ENCODE data around the gene DNAH5. TPM values are rescaled to one million over a fixed set of nuclear protein-coding genes. Genes with fewer than 3 reads are reported as not detected.

The DNAH5 gene
- total RNA-seq, 1 donor from 2014 or later, result under 0.01 TPM

DNA sequence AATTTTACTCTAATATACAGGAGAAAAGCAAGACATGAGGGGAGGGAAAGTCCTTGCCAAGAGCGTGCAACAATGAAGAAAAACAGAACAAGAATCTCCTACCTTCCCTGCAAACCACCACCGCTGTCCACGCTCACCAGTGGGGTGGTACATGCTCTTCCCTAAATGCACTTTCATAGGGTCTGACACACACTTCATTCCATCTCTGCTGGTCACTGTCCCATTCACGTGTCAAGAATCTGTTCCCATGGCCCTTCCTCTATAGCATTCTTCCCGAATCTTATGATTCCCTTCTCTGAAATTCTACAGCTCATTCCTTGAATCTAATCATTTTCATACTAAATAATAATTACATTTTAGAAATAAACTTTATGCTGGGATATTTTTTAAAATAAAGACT, 11.4 kb upstream of the DNAH5 start:
- TF ChIP-seq, protein P1, sequence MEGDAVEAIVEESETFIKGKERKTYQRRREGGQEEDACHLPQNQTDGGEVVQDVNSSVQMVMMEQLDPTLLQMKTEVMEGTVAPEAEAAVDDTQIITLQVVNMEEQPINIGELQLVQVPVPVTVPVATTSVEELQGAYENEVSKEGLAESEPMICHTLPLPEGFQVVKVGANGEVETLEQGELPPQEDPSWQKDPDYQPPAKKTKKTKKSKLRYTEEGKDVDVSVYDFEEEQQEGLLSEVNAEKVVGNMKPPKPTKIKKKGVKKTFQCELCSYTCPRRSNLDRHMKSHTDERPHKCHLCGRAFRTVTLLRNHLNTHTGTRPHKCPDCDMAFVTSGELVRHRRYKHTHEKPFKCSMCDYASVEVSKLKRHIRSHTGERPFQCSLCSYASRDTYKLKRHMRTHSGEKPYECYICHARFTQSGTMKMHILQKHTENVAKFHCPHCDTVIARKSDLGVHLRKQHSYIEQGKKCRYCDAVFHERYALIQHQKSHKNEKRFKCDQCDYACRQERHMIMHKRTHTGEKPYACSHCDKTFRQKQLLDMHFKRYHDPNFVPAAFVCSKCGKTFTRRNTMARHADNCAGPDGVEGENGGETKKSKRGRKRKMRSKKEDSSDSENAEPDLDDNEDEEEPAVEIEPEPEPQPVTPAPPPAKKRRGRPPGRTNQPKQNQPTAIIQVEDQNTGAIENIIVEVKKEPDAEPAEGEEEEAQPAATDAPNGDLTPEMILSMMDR (IDR thresholded peaks at IDR 0.05), result no peak
- no peaks in the 10 kb centered on the region for H3K27me3 ChIP-seq
- intact Hi-C loops (cut with DNase I), result no loop called here
- no peak overlapping the region for H3K27ac ChIP-seq
- no peak overlapping the region for H3K4me3 ChIP-seq
- no peaks in the 10 kb centered on the region for H3K9me3 ChIP-seq
- H3K4me1 ChIP-seq, result no peaks in the 10 kb centered on the region
- H3K36me3 ChIP-seq, result no peaks in the 10 kb centered on the region
- DNase-seq (ENCODE audit: low spot score in 2 of 2), result no peak

DNA sequence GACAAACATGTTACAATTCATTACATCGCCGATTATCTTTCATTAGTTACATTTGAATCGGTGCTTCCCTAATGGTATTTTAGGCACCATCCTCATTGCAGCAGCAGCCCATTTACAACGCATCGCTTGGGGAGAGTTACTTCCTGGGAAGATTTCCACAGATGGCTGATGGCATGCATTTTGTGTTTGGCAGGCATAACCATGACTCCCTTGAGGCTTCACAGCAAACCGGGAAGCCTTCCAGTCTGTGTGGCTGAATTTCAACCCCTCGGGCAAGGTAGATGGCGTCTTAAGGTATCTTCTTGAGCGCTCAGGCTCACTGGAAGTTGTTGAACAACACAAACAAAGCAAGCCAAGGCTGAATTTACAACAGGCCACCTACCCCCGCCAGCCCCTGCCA, 1.6 kb upstream of the DNAH5 start:
- Histone ChIP-seq H3K9me3 (no peaks in the 10 kb centered on the region), H3K36me3 (no peaks in the 10 kb centered on the region), H3K4me1 (no peaks in the 10 kb centered on the region), H3K4me3 (no peak overlapping the region), H3K27me3 (no peaks in the 10 kb centered on the region), H3K27ac (no peak overlapping the region)
- DNase-seq (ENCODE audit: low spot score in 2 of 2), result no peak
- intact Hi-C loops (cut with DNase I), result no loop called here
- TF ChIP-seq, protein P1 (IDR thresholded peaks at IDR 0.05), result no peak

DNA sequence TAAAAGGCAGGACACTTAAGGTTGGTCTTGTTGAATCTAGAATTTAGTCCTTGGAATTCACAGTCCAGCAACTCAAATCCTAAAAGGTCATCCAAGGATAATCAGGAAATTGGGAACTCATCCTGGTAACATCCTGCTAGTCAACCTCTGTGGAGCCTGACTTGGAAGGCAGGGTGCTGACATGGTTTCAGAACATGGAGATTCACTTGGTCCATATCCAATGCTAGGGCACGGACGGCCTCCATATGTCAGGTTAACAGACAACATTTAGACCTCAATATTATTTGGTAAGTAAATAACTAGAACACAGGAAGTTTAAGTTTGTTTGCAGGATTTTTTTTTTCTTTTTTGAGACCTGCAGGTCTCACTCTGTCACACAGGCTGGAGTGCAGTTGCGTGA, 783 bp upstream of the DNAH5 start:
- Histone ChIP-seq H3K27ac (no peak overlapping the region), H3K27me3 (no peaks in the 10 kb centered on the region), H3K4me3 (no peak overlapping the region), H3K4me1 (no peaks in the 10 kb centered on the region), H3K9me3 (no peaks in the 10 kb centered on the region), H3K36me3 (no peaks in the 10 kb centered on the region)
- intact Hi-C loops (cut with DNase I), result no loop called here
- TF ChIP-seq, protein P1 (IDR thresholded peaks at IDR 0.05), result no peak
- no peak for DNase-seq (ENCODE audit: low spot score in 2 of 2)

DNA sequence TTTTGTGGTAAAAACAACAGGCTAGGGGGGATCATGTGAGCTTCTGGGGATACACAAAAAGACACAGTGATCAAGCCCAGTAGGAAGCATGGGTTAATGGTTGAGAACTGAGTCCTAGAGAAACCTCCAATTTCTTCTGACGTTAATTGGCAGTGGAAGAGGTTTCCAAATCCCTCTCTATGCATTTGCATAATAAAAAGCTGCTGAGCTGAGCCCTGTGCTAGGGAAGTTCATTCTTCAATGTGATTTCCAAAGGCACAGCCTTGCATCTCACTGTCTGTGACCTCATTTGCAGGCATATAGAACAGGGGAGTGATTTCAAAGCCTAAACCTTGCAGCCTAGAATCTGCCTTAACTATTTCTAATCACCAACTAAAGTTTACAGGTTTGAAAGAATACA, 812 bp downstream of the DNAH5 start:
- Histone ChIP-seq H3K27ac (no peak overlapping the region), H3K27me3 (no peaks in the 10 kb centered on the region), H3K4me3 (no peak overlapping the region), H3K9me3 (no peaks in the 10 kb centered on the region), H3K4me1 (no peaks in the 10 kb centered on the region), H3K36me3 (no peaks in the 10 kb centered on the region)
- intact Hi-C loops (cut with DNase I), result no loop called here
- TF ChIP-seq, protein P1 (IDR thresholded peaks at IDR 0.05), result no peak
- DNase-seq (ENCODE audit: low spot score in 2 of 2), result no peak

DNA sequence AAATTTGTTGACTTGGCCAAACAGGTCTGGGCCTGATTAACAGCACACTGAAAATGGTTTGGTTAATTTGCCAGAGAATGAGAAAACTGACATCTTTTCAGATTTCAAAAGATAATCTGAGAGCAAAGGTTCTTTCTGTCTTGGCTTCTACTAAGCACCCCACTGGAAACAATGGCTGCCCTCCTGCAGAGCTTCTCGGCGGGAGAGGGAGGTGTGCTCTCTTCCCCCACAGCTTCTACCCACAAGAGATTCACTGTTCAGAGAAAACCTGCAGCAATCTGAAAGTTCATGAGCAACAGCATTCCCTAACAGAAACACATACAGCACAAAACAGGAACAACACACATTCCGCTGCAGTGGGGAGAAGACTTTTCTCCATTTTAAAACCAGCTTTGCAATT, 3.0 kb downstream of the DNAH5 start:
- intact Hi-C loops (cut with DNase I), result no loop called here
- no peaks in the 10 kb centered on the region for H3K36me3 ChIP-seq
- H3K9me3 ChIP-seq, result no peaks in the 10 kb centered on the region
- no peak for DNase-seq (ENCODE audit: low spot score in 2 of 2)
- H3K4me1 ChIP-seq, result no peaks in the 10 kb centered on the region
- H3K4me3 ChIP-seq, result no peak overlapping the region
- H3K27me3 ChIP-seq, result no peaks in the 10 kb centered on the region
- no peak overlapping the region for H3K27ac ChIP-seq
- TF ChIP-seq, protein P1 (IDR thresholded peaks at IDR 0.05), result no peak

DNA sequence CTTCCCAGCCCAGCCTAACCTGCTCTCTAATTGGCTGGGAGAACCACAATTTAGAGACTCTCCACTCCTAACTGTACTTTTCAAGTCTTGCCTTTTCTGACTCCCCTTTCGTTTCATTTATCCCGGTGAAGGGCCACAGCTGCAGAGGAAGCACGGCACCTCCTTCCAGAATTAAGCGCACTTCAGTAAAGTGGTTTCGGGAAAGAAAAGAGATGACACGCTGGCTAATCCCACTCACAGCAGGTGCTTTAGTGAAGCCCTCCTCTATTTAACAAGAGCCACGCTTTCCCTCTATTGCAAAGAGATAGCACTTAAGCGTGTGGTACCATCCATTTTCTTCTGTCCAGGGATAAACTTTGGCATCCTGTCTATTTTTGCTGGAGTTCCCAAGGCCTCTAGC, 4.8 kb downstream of the DNAH5 start:
- intact Hi-C loops (cut with DNase I), result no loop called here
- H3K4me3 ChIP-seq, result no peak overlapping the region
- TF ChIP-seq, protein P1 (IDR thresholded peaks at IDR 0.05), result no peak
- no peak overlapping the region for H3K27ac ChIP-seq
- H3K4me1 ChIP-seq, result no peaks in the 10 kb centered on the region
- H3K36me3 ChIP-seq, result no peaks in the 10 kb centered on the region
- no peaks in the 10 kb centered on the region for H3K9me3 ChIP-seq
- no peaks in the 10 kb centered on the region for H3K27me3 ChIP-seq
- DNase-seq (ENCODE audit: low spot score in 2 of 2), result no peak

Measured in ascending aorta (tissue), 2 donors.